ENCODE data around the gene SNCB. TPM values are rescaled to one million over a fixed set of nuclear protein-coding genes. Genes with fewer than 3 reads are reported as not detected.
A peak's percentile ranks its signal among the peaks of the same experiment; 100 is the strongest.

SNCB gene
- total RNA-seq, 5 donors from 2014 or later (not counting 1 experiment from before 2014, with no cell fraction given), result not detected

- H3K36me3 Mint-ChIP-seq, result no peaks in the 10 kb centered on the region
- H3K4me1 Mint-ChIP-seq, result peaks cover 5 to 14% (median 8%) of the 10 kb centered on the region in 3 donors
- no peak overlapping the region for H3K4me3 Mint-ChIP-seq
- H3K9me3 ChIP-seq, result no peaks in the 10 kb centered on the region
- H3K27ac ChIP-seq (ENCODE audit: low read length), result no peak overlapping the region
- ChIA-PET CTCF (interaction anchor here (0.5 to 1.2 kb wide), 9 partner anchors 13 to 156 kb away, joined by 3 to 7 read pairs (median 5); no protein-coding TSS in a partner anchor), POLR2A (interaction anchor here in 1 of 2 donors (0.5 kb wide), 1 partner anchor 184 kb away, joined by 5 read pairs; no protein-coding TSS in a partner anchor)
- no peak overlapping the region for H3K27ac Mint-ChIP-seq
- peaks cover 0 to 21% of the 10 kb centered on the region in 2 experiments for H3K27me3 ChIP-seq (replicated peaks in 1 of 2; ENCODE audit: control insufficient read depth in 2 of 2, extremely low read depth in 1 of 2, insufficient read depth in 2 of 2, low read length in 1 of 2)
- peaks cover 0 to 14% of the 10 kb centered on the region in 2 experiments for H3K4me1 ChIP-seq (ENCODE audit: control insufficient read depth in 1 of 2, extremely low read depth in 1 of 2, insufficient read depth in 2 of 2, low read length in 2 of 2)
- 31% methylated on average over 12 of the region's 18 CpGs for WGBS (ENCODE audit: insufficient coverage)
- H3K36me3 ChIP-seq (ENCODE audit: control insufficient read depth in 2 of 2, extremely low read depth in 1 of 2, insufficient read depth in 1 of 2, low read length in 1 of 2), result no peaks in the 10 kb centered on the region
- ATAC-seq (replicated peaks in 1 of 4) (peak; percentile 84 to 92 (median 88)), DNase-seq (peak; percentile 18 to 84 (median 69))
- H3K27me3 Mint-ChIP-seq, result peaks cover 0 to 4% of the 10 kb centered on the region in 2 donors
- H3K4me3 ChIP-seq (ENCODE audit: control insufficient read depth in 1 of 2, extremely low read depth in 1 of 2, low read length in 1 of 2), result no peak overlapping the region
- H3K9me3 Mint-ChIP-seq, result no peaks in the 10 kb centered on the region
Observed at GRCh38 chr5:176573564-176574296, 56.6 kb downstream of the SNCB start.

Other genes with a start within 250 kb of the SNCB start
- gene NOP16, start 241.9 kb downstream of the SNCB start, total RNA-seq, result 10 to 100 TPM; 10.4 to 29.3 (median 28.3) TPM
- 100 to 1,000 TPM in 2 of 5 donors, 10 to 100 TPM in 3; 88.5 to 117 (median 95.4) TPM for gene HIGD2A, start 241.8 kb downstream of the SNCB start, total RNA-seq
- 10 to 100 TPM; 43.9 to 73.5 (median 45.6) TPM for gene CLTB, start 214.0 kb downstream of the SNCB start, total RNA-seq
- gene FAF2, start 182.1 kb downstream of the SNCB start, total RNA-seq, result 10 to 100 TPM; 24.1 to 27.7 (median 26.2) TPM
- gene RNF44, start 93.1 kb downstream of the SNCB start, total RNA-seq, result 100 to 1,000 TPM; 250 to 319 (median 294) TPM
- 1 to 10 TPM; 1.6 to 3.1 (median 2.8) TPM for gene CDHR2, start 81.2 kb downstream of the SNCB start, total RNA-seq
- gene GPRIN1, start 20.4 kb downstream of the SNCB start, total RNA-seq, result 1 to 10 TPM in 1 of 5 donors, under 1 TPM in 4; 0.33 to 1.2 (median 0.64) TPM
- not detected for gene EIF4E1B, start 141 bp upstream of the SNCB start, total RNA-seq
- 10 to 100 TPM; 20.2 to 39.3 (median 30.0) TPM for gene TSPAN17, start 16.9 kb upstream of the SNCB start, total RNA-seq
- gene UNC5A, start 180.0 kb upstream of the SNCB start, total RNA-seq, result not detected

All from T-cell (primary cell).